Measurements from ENCODE around the gene HMOX2.

GRCh38 chr16:4510131-4510530 is 33.9 kb downstream of the HMOX2 start:
- TF ChIP-seq REST (IDR thresholded peaks at IDR 0.05) (no peak), MAZ (IDR thresholded peaks at IDR 0.05; ENCODE audit: borderline replicate concordance, low read depth, low read length) (no peak), KDM5A (IDR thresholded peaks at IDR 0.05) (no peak), POLR2A (IDR thresholded peaks at IDR 0.05; ENCODE audit: low read length) (no peak), NPAS2 (CRISPR knock-in tag; IDR thresholded peaks at IDR 0.05; ENCODE audit: borderline replicate concordance) (no peak), ELK1 (IDR thresholded peaks at IDR 0.05; ENCODE audit: low read depth, low read length) (no peak), HOXA7 (CRISPR knock-in tag; IDR thresholded peaks at IDR 0.05) (no peak), RAD21 (conservative IDR thresholded peaks at IDR 0.05 in 1 of 2, IDR thresholded peaks at IDR 0.05 in 1 of 2) (no peak)
- TF ChIP-seq, protein P1, sequence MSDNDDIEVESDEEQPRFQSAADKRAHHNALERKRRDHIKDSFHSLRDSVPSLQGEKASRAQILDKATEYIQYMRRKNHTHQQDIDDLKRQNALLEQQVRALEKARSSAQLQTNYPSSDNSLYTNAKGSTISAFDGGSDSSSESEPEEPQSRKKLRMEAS (IDR thresholded peaks at IDR 0.05), result no peak
- TF ChIP-seq, protein P2, sequence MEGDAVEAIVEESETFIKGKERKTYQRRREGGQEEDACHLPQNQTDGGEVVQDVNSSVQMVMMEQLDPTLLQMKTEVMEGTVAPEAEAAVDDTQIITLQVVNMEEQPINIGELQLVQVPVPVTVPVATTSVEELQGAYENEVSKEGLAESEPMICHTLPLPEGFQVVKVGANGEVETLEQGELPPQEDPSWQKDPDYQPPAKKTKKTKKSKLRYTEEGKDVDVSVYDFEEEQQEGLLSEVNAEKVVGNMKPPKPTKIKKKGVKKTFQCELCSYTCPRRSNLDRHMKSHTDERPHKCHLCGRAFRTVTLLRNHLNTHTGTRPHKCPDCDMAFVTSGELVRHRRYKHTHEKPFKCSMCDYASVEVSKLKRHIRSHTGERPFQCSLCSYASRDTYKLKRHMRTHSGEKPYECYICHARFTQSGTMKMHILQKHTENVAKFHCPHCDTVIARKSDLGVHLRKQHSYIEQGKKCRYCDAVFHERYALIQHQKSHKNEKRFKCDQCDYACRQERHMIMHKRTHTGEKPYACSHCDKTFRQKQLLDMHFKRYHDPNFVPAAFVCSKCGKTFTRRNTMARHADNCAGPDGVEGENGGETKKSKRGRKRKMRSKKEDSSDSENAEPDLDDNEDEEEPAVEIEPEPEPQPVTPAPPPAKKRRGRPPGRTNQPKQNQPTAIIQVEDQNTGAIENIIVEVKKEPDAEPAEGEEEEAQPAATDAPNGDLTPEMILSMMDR (IDR thresholded peaks at IDR 0.05), result no peak
- TF ChIP-seq, protein P3, sequence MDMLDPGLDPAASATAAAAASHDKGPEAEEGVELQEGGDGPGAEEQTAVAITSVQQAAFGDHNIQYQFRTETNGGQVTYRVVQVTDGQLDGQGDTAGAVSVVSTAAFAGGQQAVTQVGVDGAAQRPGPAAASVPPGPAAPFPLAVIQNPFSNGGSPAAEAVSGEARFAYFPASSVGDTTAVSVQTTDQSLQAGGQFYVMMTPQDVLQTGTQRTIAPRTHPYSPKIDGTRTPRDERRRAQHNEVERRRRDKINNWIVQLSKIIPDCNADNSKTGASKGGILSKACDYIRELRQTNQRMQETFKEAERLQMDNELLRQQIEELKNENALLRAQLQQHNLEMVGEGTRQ (IDR thresholded peaks at IDR 0.05), result no peak
